ENCODE results near the gene DRAXIN.
"Not testable (repeated sequence)": the region's sequence is repeated elsewhere in the genome, so short reads cannot be mapped to it uniquely, and the experiment has no call there.

DRAXIN gene, protein sequence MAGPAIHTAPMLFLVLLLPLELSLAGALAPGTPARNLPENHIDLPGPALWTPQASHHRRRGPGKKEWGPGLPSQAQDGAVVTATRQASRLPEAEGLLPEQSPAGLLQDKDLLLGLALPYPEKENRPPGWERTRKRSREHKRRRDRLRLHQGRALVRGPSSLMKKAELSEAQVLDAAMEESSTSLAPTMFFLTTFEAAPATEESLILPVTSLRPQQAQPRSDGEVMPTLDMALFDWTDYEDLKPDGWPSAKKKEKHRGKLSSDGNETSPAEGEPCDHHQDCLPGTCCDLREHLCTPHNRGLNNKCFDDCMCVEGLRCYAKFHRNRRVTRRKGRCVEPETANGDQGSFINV

DNA sequence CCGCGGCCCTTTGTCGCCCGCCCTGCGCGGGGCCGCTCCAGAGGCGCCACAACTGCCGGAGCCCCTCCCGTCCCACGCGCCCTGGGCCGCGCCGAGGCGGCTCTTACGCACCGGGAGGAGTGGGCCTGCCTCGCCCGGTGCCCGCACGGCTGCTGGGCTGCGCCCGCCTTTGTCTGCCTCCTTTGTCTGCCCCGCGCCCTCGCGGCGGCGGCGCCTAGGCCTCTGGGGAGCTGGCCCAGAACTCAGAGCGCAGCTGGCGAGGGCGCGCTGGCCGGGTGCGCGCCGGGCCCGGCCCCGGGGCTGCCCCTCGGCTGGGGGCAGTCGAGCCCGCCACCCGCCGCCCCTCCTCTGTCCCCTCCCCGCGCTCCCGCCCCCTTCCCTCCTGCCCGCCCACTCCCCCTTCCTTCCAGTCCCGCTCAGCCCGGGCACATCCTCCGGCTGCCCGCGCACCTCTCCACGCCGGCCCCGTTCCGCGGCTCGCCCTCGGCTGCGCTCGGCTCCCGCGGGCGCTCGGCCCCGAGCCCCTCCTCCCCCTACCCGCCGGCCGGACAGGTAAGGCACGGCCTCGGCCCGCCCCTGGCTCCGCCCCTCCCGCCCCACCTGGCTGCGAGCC lies at the start of gene DRAXIN:
Gene DRAXIN, plus strand, starts transcription at position 409 of the 613 bp plus-strand sequence. CDS start 14,549 bp downstream, outside the sequence.
- Histone ChIP-seq H3K4me3 (ENCODE audit: low read depth, low read length) (peak within 1 kb of the TSS; percentile 59), H3K36me3 (ENCODE audit: insufficient read depth, low read length) (no peaks in the 10 kb centered on the region), H3K79me2 (ENCODE audit: control insufficient read depth, insufficient read depth, low read length, unreplicated experiment) (no peaks in the 10 kb centered on the region), H2AFZ (ENCODE audit: low read length, unreplicated experiment) (no peak within 1 kb of the TSS), H3K27ac (ENCODE audit: low read depth, low read length) (no peak within 1 kb of the TSS), H3K4me1 (ENCODE audit: control insufficient read depth, insufficient read depth, low read length, unreplicated experiment) (peaks cover 15% of the 10 kb centered on the region), H3K27me3 (ENCODE audit: insufficient read depth, low read length) (peaks cover 39% of the 10 kb centered on the region)

GRCh38 chr1:11641776-11642305 lies 49.7 kb upstream of the DRAXIN start:
- H3K4me3 ChIP-seq (ENCODE audit: low read depth, low read length) = no peak overlapping the region

DNA sequence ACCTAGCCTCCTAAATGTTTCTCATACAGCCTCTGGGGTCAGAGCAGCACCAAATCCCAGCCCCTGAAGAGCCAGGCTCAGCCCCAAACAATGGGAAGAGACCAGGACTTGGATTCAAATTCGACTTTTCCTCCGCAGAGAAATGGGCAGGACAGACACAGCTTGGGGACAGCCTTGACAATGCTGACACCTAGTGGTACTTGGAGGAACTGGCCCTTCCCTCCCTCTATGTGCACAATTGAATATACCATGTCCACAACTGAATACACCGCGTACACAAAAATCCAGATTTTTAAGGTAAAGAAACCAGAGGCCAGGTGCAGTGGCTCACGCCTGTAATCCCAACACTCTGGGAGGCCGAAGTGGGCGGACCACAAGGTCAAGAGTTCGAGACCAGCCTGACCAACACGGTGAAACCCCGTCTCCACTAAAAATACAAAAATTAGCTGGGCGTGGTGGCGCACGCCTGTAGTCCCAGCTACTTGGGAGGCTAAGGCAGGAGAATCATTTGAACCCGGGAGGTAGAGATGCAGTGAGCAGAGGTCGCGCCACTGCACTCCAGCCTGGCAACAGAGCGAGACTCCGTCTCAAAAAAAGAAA lies 49.0 kb upstream of the DRAXIN start:
- not testable (repeated sequence) for H2AFZ ChIP-seq (ENCODE audit: low read length, unreplicated experiment); H3K4me3 ChIP-seq (ENCODE audit: low read depth, low read length); H3K36me3 ChIP-seq (ENCODE audit: insufficient read depth, low read length); H3K27ac ChIP-seq (ENCODE audit: low read depth, low read length); H3K79me2 ChIP-seq (ENCODE audit: control insufficient read depth, insufficient read depth, low read length, unreplicated experiment); H3K4me1 ChIP-seq (ENCODE audit: control insufficient read depth, insufficient read depth, low read length, unreplicated experiment)
- peaks cover 39% of the 10 kb centered on the region for H3K27me3 ChIP-seq (ENCODE audit: insufficient read depth, low read length)

More at GRCh38 chr1:11641776-11642305, 49.7 kb upstream of the DRAXIN start:
- Histone ChIP-seq H2AFZ (ENCODE audit: low read length, unreplicated experiment) (no peak overlapping the region), H3K4me1 (ENCODE audit: control insufficient read depth, insufficient read depth, low read length, unreplicated experiment) (no peaks in the 10 kb centered on the region), H3K36me3 (ENCODE audit: insufficient read depth, low read length) (no peaks in the 10 kb centered on the region), H3K79me2 (ENCODE audit: control insufficient read depth, insufficient read depth, low read length, unreplicated experiment) (no peaks in the 10 kb centered on the region), H3K27me3 (ENCODE audit: insufficient read depth, low read length) (peaks cover 45% of the 10 kb centered on the region), H3K27ac (ENCODE audit: low read depth, low read length) (no peak overlapping the region)

DNA sequence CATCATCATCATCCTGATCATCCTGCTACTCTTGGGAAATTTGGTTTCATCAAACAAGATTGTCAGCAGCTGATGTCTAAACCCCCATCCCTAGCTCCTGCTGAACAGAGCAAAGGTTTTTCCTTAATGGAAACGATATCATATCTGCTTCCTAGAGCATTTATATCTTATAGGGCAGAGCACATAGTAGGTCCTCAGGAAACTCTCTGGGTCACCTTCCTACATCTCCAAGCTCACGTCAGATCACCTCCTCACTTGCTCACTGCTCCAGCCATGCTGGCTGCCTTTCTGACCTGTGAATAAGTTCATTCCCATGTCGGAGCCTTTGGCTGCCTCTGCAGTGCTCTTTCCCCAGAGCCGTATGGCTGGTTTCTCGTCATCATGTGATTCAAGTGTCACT lies 47.7 kb upstream of the DRAXIN start:
- Histone ChIP-seq H3K27ac (ENCODE audit: low read depth, low read length) (no peak overlapping the region), H3K4me3 (ENCODE audit: low read depth, low read length) (no peak overlapping the region), H3K4me1 (ENCODE audit: control insufficient read depth, insufficient read depth, low read length, unreplicated experiment) (no peaks in the 10 kb centered on the region), H3K27me3 (ENCODE audit: insufficient read depth, low read length) (peaks cover 28% of the 10 kb centered on the region), H3K79me2 (ENCODE audit: control insufficient read depth, insufficient read depth, low read length, unreplicated experiment) (no peaks in the 10 kb centered on the region), H2AFZ (ENCODE audit: low read length, unreplicated experiment) (no peak overlapping the region), H3K36me3 (ENCODE audit: insufficient read depth, low read length) (no peaks in the 10 kb centered on the region)

GRCh38 chr1:11645270-11645669 lies 46.2 kb upstream of the DRAXIN start:
- no peak overlapping the region for H2AFZ ChIP-seq (ENCODE audit: low read length, unreplicated experiment)
- H3K4me3 ChIP-seq (ENCODE audit: low read depth, low read length) = no peak overlapping the region
- H3K27ac ChIP-seq (ENCODE audit: low read depth, low read length) = no peak overlapping the region
- peaks cover 20% of the 10 kb centered on the region for H3K27me3 ChIP-seq (ENCODE audit: insufficient read depth, low read length)
- no peaks in the 10 kb centered on the region for H3K79me2 ChIP-seq (ENCODE audit: control insufficient read depth, insufficient read depth, low read length, unreplicated experiment)
- no peaks in the 10 kb centered on the region for H3K4me1 ChIP-seq (ENCODE audit: control insufficient read depth, insufficient read depth, low read length, unreplicated experiment)
- H3K36me3 ChIP-seq (ENCODE audit: insufficient read depth, low read length) = no peaks in the 10 kb centered on the region

- Histone ChIP-seq H2AFZ (ENCODE audit: low read length, unreplicated experiment) (no peak overlapping the region), H3K4me1 (ENCODE audit: control insufficient read depth, insufficient read depth, low read length, unreplicated experiment) (no peaks in the 10 kb centered on the region), H3K36me3 (ENCODE audit: insufficient read depth, low read length) (no peaks in the 10 kb centered on the region), H3K79me2 (ENCODE audit: control insufficient read depth, insufficient read depth, low read length, unreplicated experiment) (no peaks in the 10 kb centered on the region), H3K4me3 (ENCODE audit: low read depth, low read length) (no peak overlapping the region), H3K27ac (ENCODE audit: low read depth, low read length) (no peak overlapping the region), H3K27me3 (ENCODE audit: insufficient read depth, low read length) (peaks cover 16% of the 10 kb centered on the region)
Measured at GRCh38 chr1:11645670-11646265, 45.7 kb upstream of the DRAXIN start.

- Histone ChIP-seq H3K36me3 (ENCODE audit: insufficient read depth, low read length) (no peaks in the 10 kb centered on the region), H3K27ac (ENCODE audit: low read depth, low read length) (no peak overlapping the region), H3K27me3 (ENCODE audit: insufficient read depth, low read length) (peaks cover 14% of the 10 kb centered on the region), H2AFZ (ENCODE audit: low read length, unreplicated experiment) (no peak overlapping the region), H3K79me2 (ENCODE audit: control insufficient read depth, insufficient read depth, low read length, unreplicated experiment) (no peaks in the 10 kb centered on the region), H3K4me3 (ENCODE audit: low read depth, low read length) (no peak overlapping the region), H3K4me1 (ENCODE audit: control insufficient read depth, insufficient read depth, low read length, unreplicated experiment) (no peaks in the 10 kb centered on the region)
Measured at GRCh38 chr1:11646317-11646716, 45.2 kb upstream of the DRAXIN start.

GRCh38 chr1:11647333-11647732 lies 44.2 kb upstream of the DRAXIN start:
- H3K4me1 ChIP-seq (ENCODE audit: control insufficient read depth, insufficient read depth, low read length, unreplicated experiment) = no peaks in the 10 kb centered on the region
- H3K27ac ChIP-seq (ENCODE audit: low read depth, low read length) = no peak overlapping the region
- no peaks in the 10 kb centered on the region for H3K36me3 ChIP-seq (ENCODE audit: insufficient read depth, low read length)

DNA sequence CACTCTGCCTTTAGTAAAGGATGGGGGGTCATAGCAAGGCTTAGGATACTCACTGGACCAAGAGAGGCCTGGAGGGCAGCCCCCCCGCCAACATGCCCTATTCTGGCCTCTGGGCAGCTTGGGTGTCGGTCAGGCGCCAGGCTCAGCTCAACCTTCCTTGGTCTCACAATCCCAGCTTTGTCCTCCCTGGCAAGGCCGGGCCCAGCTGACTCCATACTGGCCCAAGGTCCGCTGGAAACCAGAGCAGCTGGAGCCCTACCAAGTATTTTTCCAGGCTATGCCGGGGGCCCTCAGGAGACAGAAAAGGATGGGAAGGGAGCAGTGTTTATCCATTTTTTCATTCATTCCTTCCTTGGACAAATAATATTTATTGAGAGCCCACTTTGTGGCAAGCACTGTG lies 43.5 kb upstream of the DRAXIN start:
- H3K4me1 ChIP-seq (ENCODE audit: control insufficient read depth, insufficient read depth, low read length, unreplicated experiment) = no peaks in the 10 kb centered on the region
- H3K27me3 ChIP-seq (ENCODE audit: insufficient read depth, low read length) = peaks cover 8% of the 10 kb centered on the region; the same call in 1 of the 2 replicates
- no peak overlapping the region for H3K4me3 ChIP-seq (ENCODE audit: low read depth, low read length)
- H3K36me3 ChIP-seq (ENCODE audit: insufficient read depth, low read length) = no peaks in the 10 kb centered on the region
- H3K79me2 ChIP-seq (ENCODE audit: control insufficient read depth, insufficient read depth, low read length, unreplicated experiment) = no peaks in the 10 kb centered on the region
- H2AFZ ChIP-seq (ENCODE audit: low read length, unreplicated experiment) = no peak overlapping the region
- no peak overlapping the region for H3K27ac ChIP-seq (ENCODE audit: low read depth, low read length)

More at GRCh38 chr1:11647333-11647732, 44.2 kb upstream of the DRAXIN start:
- Histone ChIP-seq H2AFZ (ENCODE audit: low read length, unreplicated experiment) (no peak overlapping the region), H3K27me3 (ENCODE audit: insufficient read depth, low read length) (peaks cover 8% of the 10 kb centered on the region; the same call in 1 of the 2 replicates), H3K4me3 (ENCODE audit: low read depth, low read length) (no peak overlapping the region), H3K79me2 (ENCODE audit: control insufficient read depth, insufficient read depth, low read length, unreplicated experiment) (no peaks in the 10 kb centered on the region)

- H3K79me2 ChIP-seq (ENCODE audit: control insufficient read depth, insufficient read depth, low read length, unreplicated experiment) = no peaks in the 10 kb centered on the region
- no peaks in the 10 kb centered on the region for H3K4me1 ChIP-seq (ENCODE audit: control insufficient read depth, insufficient read depth, low read length, unreplicated experiment)
- peaks cover 6% of the 10 kb centered on the region; the same call in 1 of the 2 replicates for H3K27me3 ChIP-seq (ENCODE audit: insufficient read depth, low read length)
- H3K36me3 ChIP-seq (ENCODE audit: insufficient read depth, low read length) = no peaks in the 10 kb centered on the region
- no peak overlapping the region for H2AFZ ChIP-seq (ENCODE audit: low read length, unreplicated experiment)
- no peak overlapping the region for H3K27ac ChIP-seq (ENCODE audit: low read depth, low read length)
- no peak overlapping the region for H3K4me3 ChIP-seq (ENCODE audit: low read depth, low read length)
Measured at GRCh38 chr1:11648732-11649158, 42.8 kb upstream of the DRAXIN start.
